GM23338 (cell line): ENCODE data around the gene ZBTB48. TPM values are rescaled to one million over a fixed set of nuclear protein-coding genes. Genes with fewer than 3 reads are reported as not detected.
A peak's percentile ranks its signal among the peaks of the same experiment; 100 is the strongest.

Experiments used
- ATAC-seq: fragments of 200-7000 bp; cut with Tn5 transposase; 3 replicates; pipeline ENCODE4 v1.9.1; 2020
- DNase-seq: peaks from one replicate; pipeline ENCODE4 v3.0.0-alpha.2; 2015; ENCODE audit warnings: low spot score
- H2AFZ ChIP-seq: fragments of 200-600 bp; sonication (generic); 2 replicates; pipeline ENCODE4 v1.8.0; 2016; ENCODE audit warnings: antibody characterized with exemption, mild to moderate bottlenecking, moderate library complexity
- H3F3A ChIP-seq: fragments of 200-600 bp; sonication (generic); replicated peaks from 2 replicates; pipeline ENCODE4 v1.8.0; 2017; ENCODE audit warnings: antibody characterized with exemption, mixed run types, low read depth
- H3K27ac ChIP-seq: fragments of 200-600 bp; sonication (generic); 2 replicates; pipeline ENCODE4 v1.6.1; 2016; ENCODE audit warnings: low read depth
- H3K27me3 ChIP-seq: fragments of 200-600 bp; sonication (generic); 2 replicates; pipeline ENCODE4 v1.8.0; 2016; ENCODE audit warnings: mild to moderate bottlenecking, mixed run types, moderate library complexity; ENCODE audit not compliant: insufficient read depth
- H3K36me3 ChIP-seq: fragments of 200-600 bp; sonication (generic); 2 replicates; pipeline ENCODE4 v1.8.0; 2016; ENCODE audit warnings: mild to moderate bottlenecking; ENCODE audit not compliant: insufficient read depth
- H3K4me1 ChIP-seq: fragments of 200-600 bp; sonication (generic); 2 replicates; pipeline ENCODE4 v1.8.0; 2016; ENCODE audit warnings: mild to moderate bottlenecking, moderate library complexity; ENCODE audit not compliant: insufficient read depth
- H3K4me2 ChIP-seq: fragments of 200-600 bp; sonication (generic); 2 replicates; pipeline ENCODE4 v1.7.1; 2017; ENCODE audit warnings: mixed run types
- H3K4me3 ChIP-seq: fragments of 200-600 bp; sonication (generic); 2 replicates; pipeline ENCODE4 v1.6.1; 2016; ENCODE audit warnings: mixed run types
- H3K79me2 ChIP-seq: fragments of 200-600 bp; sonication (generic); replicated peaks from 2 replicates; pipeline ENCODE4 v1.8.0; 2017; ENCODE audit warnings: mild to moderate bottlenecking; ENCODE audit not compliant: insufficient read depth
- H3K9me2 ChIP-seq: fragments of 200-600 bp; sonication (generic); 2 replicates; pipeline ENCODE4 v1.8.0; 2017; ENCODE audit not compliant: insufficient read depth
- H4K20me1 ChIP-seq: fragments of 200-600 bp; sonication (generic); replicated peaks from 2 replicates; pipeline ENCODE4 v1.8.0; 2017; ENCODE audit warnings: mild to moderate bottlenecking; ENCODE audit not compliant: insufficient read depth
- H3K27ac Mint-ChIP-seq: 2 replicates; pipeline ENCODE4 v1.8.0; 2020; ENCODE audit warnings: inconsistent platforms, mild to moderate bottlenecking, moderate library complexity, mixed read lengths
- H3K27me3 Mint-ChIP-seq: 3 replicates; pipeline ENCODE4 v1.8.0; 2022; ENCODE audit warnings: low read depth, mild to moderate bottlenecking, moderate library complexity, mixed read lengths, inconsistent platforms; ENCODE audit not compliant: insufficient read depth, poor library complexity
- H3K36me3 Mint-ChIP-seq: 3 replicates; pipeline ENCODE4 v1.8.0; 2021; ENCODE audit warnings: low read depth, mild to moderate bottlenecking, inconsistent platforms, moderate library complexity, mixed read lengths
- H3K4me1 Mint-ChIP-seq: 3 replicates; pipeline ENCODE4 v1.8.0; 2020; ENCODE audit warnings: mild to moderate bottlenecking, inconsistent platforms, mixed read lengths
- H3K4me3 Mint-ChIP-seq: 3 replicates; pipeline ENCODE4 v1.8.0; 2021; ENCODE audit warnings: moderate library complexity, mild to moderate bottlenecking, inconsistent platforms, mixed read lengths
- H3K9me3 Mint-ChIP-seq: 3 replicates; pipeline ENCODE4 v1.8.0; 2020; ENCODE audit warnings: moderate library complexity, mild to moderate bottlenecking, inconsistent platforms, mixed read lengths
- CREB1 ChIP-seq: fragments of 250-450 bp; sonication (Bioruptor Pico); IDR thresholded peaks from 2 replicates; pipeline ENCODE4 v1.5.0; 2020; ENCODE audit warnings: low read depth, mild to moderate bottlenecking, moderate library complexity
- ETS1 ChIP-seq: IDR thresholded peaks from 2 replicates; pipeline ENCODE4 v1.6.1; 2016; ENCODE audit warnings: antibody characterized with exemption
- EZH2 ChIP-seq: fragments of 200-600 bp; sonication (generic); IDR thresholded peaks from one replicate; pipeline ENCODE4 v1.8.0; 2017; ENCODE audit warnings: antibody characterized with exemption, mild to moderate bottlenecking, low read depth; ENCODE audit not compliant: unreplicated experiment
- EZH2phosphoT487 ChIP-seq: fragments of 200-600 bp; sonication (generic); IDR thresholded peaks from one replicate; pipeline ENCODE4 v1.8.1; 2018; ENCODE audit warnings: antibody characterized with exemption; ENCODE audit not compliant: unreplicated experiment
- JUNB ChIP-seq: IDR thresholded peaks from one replicate; pipeline ENCODE4 v1.6.1; 2016; ENCODE audit warnings: antibody characterized with exemption; ENCODE audit not compliant: unreplicated experiment
- NANOG ChIP-seq: IDR thresholded peaks from 2 replicates; pipeline ENCODE4 v1.6.1; 2016; ENCODE audit warnings: antibody characterized with exemption, borderline replicate concordance
- POLR2AphosphoS5 ChIP-seq: IDR thresholded peaks from 2 replicates; pipeline ENCODE4 v1.6.1; 2016; ENCODE audit warnings: antibody characterized with exemption, low read depth
- STAT1 ChIP-seq: IDR thresholded peaks from one replicate; pipeline ENCODE4 v1.6.1; 2016; ENCODE audit warnings: antibody characterized with exemption; ENCODE audit not compliant: unreplicated experiment
- ZNF114 ChIP-seq: fragments of 250-450 bp; sonication (Bioruptor Pico); IDR thresholded peaks from 2 replicates; pipeline ENCODE4 v1.5.0; 2020; ENCODE audit warnings: mild to moderate bottlenecking, moderate library complexity
- ZNF331 ChIP-seq: fragments of 250-450 bp; sonication (Bioruptor Pico); IDR thresholded peaks from 2 replicates; pipeline ENCODE4 v1.5.0; 2020; ENCODE audit warnings: low read depth, mild to moderate bottlenecking, moderate library complexity
- ZNF462 ChIP-seq: fragments of 250-450 bp; sonication (Bioruptor Pico); IDR thresholded peaks from 2 replicates; pipeline ENCODE4 v1.5.0; 2020; ENCODE audit warnings: mild to moderate bottlenecking, moderate library complexity
- polyA plus RNA-seq: library from polyadenylated mRNA; unstranded; fragments of >200 nt; fragmentation: Nextera tagmentation; extraction: Ambion mirVana; gene quantifications from 2 replicates; pipeline ENCODE4 v1.2.1, GENCODE V29; 2016
- total RNA-seq: library from RNA; depleted of rRNA; stranded (reverse); fragments of >200 nt; shearing (Covaris generic); gene quantifications from 2 replicates; pipeline ENCODE4 v1.2.3, GENCODE V29; 2014
- TF ChIP-seq, protein P1 (sequence below): IDR thresholded peaks from one replicate; pipeline ENCODE4 v1.6.1; 2018; ENCODE audit warnings: antibody characterized with exemption; ENCODE audit not compliant: unreplicated experiment
- TF ChIP-seq, protein P2 (sequence below), 2 experiments: fragments of 200-600 bp in 1 of 2; sonication (generic) in 1 of 2; conservative IDR thresholded peaks; 2 replicates each; pipeline versions ENCODE4 v1.5.1 to v1.6.1; 2016 to 2017; ENCODE audit warnings: antibody characterized with exemption in 2 of 2, low read depth in 2 of 2, mild to moderate bottlenecking in 2 of 2, moderate library complexity in 1 of 2

The ZBTB48 gene
- total and polyA plus RNA-seq, 2 experiments from 2014 or later, result 17.3 to 25.5 TPM

DNA sequence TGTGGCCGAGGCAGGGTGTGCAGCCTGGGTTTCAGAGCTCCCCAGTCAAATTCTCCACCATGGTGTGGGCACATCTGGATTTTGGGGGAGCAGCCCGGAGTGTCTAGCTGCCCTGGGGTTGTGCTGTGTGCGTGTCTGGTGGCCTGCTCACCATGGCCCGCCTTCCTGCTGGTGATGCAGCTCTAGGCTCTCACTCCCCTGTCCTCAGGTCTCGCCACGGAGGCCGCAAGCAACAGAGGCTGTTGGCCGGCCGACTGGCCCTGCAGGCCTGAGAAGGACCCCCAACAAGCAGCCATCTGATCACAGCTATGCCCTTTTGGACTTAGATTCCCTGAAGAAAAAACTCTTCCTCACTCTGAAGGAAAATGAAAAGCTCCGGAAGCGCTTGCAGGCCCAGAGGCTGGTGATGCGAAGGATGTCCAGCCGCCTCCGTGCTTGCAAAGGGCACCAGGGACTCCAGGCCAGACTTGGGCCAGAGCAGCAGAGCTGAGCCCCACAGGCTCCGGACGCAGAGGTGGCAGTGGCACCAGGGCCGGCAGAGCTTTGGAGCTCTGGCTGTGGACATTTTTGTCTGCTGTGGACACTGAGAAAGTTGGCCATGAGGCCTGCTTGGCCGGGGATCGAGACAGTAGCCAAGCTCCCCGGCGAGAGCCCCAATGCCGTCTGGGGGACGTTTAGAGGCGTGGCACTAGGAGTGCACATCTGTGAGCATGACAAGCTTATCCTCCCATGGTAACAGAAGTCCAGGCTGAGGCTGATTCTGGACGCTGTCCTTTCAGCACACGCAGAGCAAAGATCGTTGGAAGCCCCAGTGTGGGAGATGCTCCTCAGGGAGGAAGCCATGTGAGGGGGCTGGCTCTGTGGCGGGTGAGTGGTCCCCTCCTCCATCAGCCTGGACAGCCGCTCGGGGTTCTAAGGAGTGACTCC is 53.1 kb downstream of the ZBTB48 start:
- no peak overlapping the region for H2AFZ ChIP-seq
- H3K4me3 ChIP-seq, result no peak overlapping the region
- H3K4me2 ChIP-seq, result no peak overlapping the region
- ATAC-seq, result no peak
- Mint-ChIP-seq H3K4me3 (no peak overlapping the region), H3K9me3 (no peaks in the 10 kb centered on the region), H3K4me1 (no peaks in the 10 kb centered on the region; the same call in 2 of the 3 replicates), H3K27me3 (peaks cover 9% of the 10 kb centered on the region), H3K36me3 (peaks cover 60% of the 10 kb centered on the region), H3K27ac (no peak overlapping the region)
- no peak for DNase-seq
- no peaks in the 10 kb centered on the region for H3K79me2 ChIP-seq
- no peaks in the 10 kb centered on the region for H3K4me1 ChIP-seq
- peaks cover 5% of the 10 kb centered on the region for H4K20me1 ChIP-seq
- H3F3A ChIP-seq, result peaks cover 6% of the 10 kb centered on the region; the same call in 1 of the 2 replicates
- peaks cover 21% of the 10 kb centered on the region for H3K36me3 ChIP-seq
- TF ChIP-seq NANOG, result no peak
- no peak for TF ChIP-seq ZNF331
- no peak for TF ChIP-seq ETS1
- no peak for TF ChIP-seq ZNF114 (CRISPR knock-in tag)
- TF ChIP-seq, protein P1, sequence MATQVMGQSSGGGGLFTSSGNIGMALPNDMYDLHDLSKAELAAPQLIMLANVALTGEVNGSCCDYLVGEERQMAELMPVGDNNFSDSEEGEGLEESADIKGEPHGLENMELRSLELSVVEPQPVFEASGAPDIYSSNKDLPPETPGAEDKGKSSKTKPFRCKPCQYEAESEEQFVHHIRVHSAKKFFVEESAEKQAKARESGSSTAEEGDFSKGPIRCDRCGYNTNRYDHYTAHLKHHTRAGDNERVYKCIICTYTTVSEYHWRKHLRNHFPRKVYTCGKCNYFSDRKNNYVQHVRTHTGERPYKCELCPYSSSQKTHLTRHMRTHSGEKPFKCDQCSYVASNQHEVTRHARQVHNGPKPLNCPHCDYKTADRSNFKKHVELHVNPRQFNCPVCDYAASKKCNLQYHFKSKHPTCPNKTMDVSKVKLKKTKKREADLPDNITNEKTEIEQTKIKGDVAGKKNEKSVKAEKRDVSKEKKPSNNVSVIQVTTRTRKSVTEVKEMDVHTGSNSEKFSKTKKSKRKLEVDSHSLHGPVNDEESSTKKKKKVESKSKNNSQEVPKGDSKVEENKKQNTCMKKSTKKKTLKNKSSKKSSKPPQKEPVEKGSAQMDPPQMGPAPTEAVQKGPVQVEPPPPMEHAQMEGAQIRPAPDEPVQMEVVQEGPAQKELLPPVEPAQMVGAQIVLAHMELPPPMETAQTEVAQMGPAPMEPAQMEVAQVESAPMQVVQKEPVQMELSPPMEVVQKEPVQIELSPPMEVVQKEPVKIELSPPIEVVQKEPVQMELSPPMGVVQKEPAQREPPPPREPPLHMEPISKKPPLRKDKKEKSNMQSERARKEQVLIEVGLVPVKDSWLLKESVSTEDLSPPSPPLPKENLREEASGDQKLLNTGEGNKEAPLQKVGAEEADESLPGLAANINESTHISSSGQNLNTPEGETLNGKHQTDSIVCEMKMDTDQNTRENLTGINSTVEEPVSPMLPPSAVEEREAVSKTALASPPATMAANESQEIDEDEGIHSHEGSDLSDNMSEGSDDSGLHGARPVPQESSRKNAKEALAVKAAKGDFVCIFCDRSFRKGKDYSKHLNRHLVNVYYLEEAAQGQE, result no peak
- no peak for TF ChIP-seq JUNB
- TF ChIP-seq EZH2phosphoT487, result no peak
- no peak for TF ChIP-seq STAT1
- TF ChIP-seq, protein P2, sequence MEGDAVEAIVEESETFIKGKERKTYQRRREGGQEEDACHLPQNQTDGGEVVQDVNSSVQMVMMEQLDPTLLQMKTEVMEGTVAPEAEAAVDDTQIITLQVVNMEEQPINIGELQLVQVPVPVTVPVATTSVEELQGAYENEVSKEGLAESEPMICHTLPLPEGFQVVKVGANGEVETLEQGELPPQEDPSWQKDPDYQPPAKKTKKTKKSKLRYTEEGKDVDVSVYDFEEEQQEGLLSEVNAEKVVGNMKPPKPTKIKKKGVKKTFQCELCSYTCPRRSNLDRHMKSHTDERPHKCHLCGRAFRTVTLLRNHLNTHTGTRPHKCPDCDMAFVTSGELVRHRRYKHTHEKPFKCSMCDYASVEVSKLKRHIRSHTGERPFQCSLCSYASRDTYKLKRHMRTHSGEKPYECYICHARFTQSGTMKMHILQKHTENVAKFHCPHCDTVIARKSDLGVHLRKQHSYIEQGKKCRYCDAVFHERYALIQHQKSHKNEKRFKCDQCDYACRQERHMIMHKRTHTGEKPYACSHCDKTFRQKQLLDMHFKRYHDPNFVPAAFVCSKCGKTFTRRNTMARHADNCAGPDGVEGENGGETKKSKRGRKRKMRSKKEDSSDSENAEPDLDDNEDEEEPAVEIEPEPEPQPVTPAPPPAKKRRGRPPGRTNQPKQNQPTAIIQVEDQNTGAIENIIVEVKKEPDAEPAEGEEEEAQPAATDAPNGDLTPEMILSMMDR (conservative IDR thresholded peaks at IDR 0.05; ENCODE audit: low read depth in 2 of 2), result no peak
- no peak for TF ChIP-seq POLR2AphosphoS5
- TF ChIP-seq CREB1, result no peak
- no peak for TF ChIP-seq EZH2
- no peak for TF ChIP-seq ZNF462 (CRISPR knock-in tag)
- no peaks in the 10 kb centered on the region for H3K9me2 ChIP-seq
- H3K27me3 ChIP-seq, result no peaks in the 10 kb centered on the region
- peak overlapping the region; percentile 32; the same call in 1 of the 2 replicates for H3K27ac ChIP-seq
